ENCODE data around the gene FZD2.

GRCh38 chr17:44518032-44518431 lies 39.3 kb upstream of the FZD2 start:
- no peak for TF ChIP-seq CEBPB (IDR thresholded peaks at IDR 0.05; ENCODE audit: low read depth, low read length)
- TF ChIP-seq FOS (IDR thresholded peaks at IDR 0.05; ENCODE audit: low read depth, low read length), result no peak
- TF ChIP-seq POLR2A (IDR thresholded peaks at IDR 0.05; ENCODE audit: low read depth, low read length), result no peak
- no peak for TF ChIP-seq ELK1 (IDR thresholded peaks at IDR 0.05; ENCODE audit: borderline replicate concordance, low read depth, low read length)
- TF ChIP-seq CTCF (conservative IDR thresholded peaks at IDR 0.05; ENCODE audit: low read depth, low read length), result no peak
- no peak for TF ChIP-seq RFX5 (IDR thresholded peaks at IDR 0.05; ENCODE audit: low read depth, low read length)
- peak; percentile 69; the same call in 1 of the 2 replicates for TF ChIP-seq USF2 (IDR thresholded peaks at IDR 0.05; ENCODE audit: low read depth, low read length)
- no peak for TF ChIP-seq CHD1 (IDR thresholded peaks at IDR 0.05; ENCODE audit: low read depth, low read length)
- no peak for TF ChIP-seq MAFK (IDR thresholded peaks at IDR 0.05; ENCODE audit: low read depth, low read length)
- TF ChIP-seq RCOR1 (IDR thresholded peaks at IDR 0.05; ENCODE audit: insufficient replicate concordance, low read length), result no peak
- no peak for TF ChIP-seq MXI1 (IDR thresholded peaks at IDR 0.05; ENCODE audit: borderline replicate concordance, low read depth, low read length)
- no peak for TF ChIP-seq SMC3 (IDR thresholded peaks at IDR 0.05; ENCODE audit: low read depth, low read length)
- TF ChIP-seq RAD21 (IDR thresholded peaks at IDR 0.05; ENCODE audit: low read length), result no peak
- TF ChIP-seq BHLHE40 (IDR thresholded peaks at IDR 0.05; ENCODE audit: low read depth, low read length), result peak; percentile 88
